GM21717 (cell line): ENCODE measurements around the gene TNS4.
"Not testable (repeated sequence)": the region's sequence is repeated elsewhere in the genome, so short reads cannot be mapped to it uniquely, and the experiment has no call there.

Experiments used
- ATAC-seq: cut with Tn5 transposase; IDR thresholded peaks from one replicate; pipeline ENCODE4 v1.9.1; 2021; ENCODE audit warnings: mild to moderate bottlenecking, moderate library complexity; ENCODE audit not compliant: unreplicated experiment

TNS4 gene, protein sequence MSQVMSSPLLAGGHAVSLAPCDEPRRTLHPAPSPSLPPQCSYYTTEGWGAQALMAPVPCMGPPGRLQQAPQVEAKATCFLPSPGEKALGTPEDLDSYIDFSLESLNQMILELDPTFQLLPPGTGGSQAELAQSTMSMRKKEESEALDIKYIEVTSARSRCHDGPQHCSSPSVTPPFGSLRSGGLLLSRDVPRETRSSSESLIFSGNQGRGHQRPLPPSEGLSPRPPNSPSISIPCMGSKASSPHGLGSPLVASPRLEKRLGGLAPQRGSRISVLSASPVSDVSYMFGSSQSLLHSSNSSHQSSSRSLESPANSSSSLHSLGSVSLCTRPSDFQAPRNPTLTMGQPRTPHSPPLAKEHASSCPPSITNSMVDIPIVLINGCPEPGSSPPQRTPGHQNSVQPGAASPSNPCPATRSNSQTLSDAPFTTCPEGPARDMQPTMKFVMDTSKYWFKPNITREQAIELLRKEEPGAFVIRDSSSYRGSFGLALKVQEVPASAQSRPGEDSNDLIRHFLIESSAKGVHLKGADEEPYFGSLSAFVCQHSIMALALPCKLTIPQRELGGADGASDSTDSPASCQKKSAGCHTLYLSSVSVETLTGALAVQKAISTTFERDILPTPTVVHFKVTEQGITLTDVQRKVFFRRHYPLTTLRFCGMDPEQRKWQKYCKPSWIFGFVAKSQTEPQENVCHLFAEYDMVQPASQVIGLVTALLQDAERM

DNA sequence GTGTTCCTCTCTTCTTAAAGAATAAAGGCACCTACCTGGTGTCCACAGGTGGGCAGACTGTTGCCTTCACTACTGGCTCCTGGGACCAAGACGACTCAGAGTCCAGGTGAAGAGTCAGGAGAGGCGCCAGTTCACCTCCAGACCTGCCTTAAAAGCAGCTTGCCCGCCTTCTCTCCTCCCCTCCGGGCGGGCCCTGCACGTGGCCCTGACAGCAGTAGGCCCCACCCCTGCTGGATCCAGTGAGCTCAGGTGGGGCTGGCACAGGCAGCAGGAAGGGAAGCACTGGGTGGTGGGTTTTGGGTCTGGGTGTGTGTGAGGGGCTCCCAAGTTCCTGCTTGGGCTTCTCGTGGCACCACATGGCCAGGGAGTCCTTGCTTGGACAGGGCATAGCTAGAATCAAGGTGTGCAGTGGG lies at the start of gene TNS4:
TSS of gene TNS4 (minus strand) at position 125 of the 413 bp plus-strand sequence. CDS start 5,198 bp downstream, outside the sequence.
- no peak for ATAC-seq

- no peak for ATAC-seq
Measured at GRCh38 chr17:40550608-40551007, 49.2 kb upstream of the TNS4 start.

DNA sequence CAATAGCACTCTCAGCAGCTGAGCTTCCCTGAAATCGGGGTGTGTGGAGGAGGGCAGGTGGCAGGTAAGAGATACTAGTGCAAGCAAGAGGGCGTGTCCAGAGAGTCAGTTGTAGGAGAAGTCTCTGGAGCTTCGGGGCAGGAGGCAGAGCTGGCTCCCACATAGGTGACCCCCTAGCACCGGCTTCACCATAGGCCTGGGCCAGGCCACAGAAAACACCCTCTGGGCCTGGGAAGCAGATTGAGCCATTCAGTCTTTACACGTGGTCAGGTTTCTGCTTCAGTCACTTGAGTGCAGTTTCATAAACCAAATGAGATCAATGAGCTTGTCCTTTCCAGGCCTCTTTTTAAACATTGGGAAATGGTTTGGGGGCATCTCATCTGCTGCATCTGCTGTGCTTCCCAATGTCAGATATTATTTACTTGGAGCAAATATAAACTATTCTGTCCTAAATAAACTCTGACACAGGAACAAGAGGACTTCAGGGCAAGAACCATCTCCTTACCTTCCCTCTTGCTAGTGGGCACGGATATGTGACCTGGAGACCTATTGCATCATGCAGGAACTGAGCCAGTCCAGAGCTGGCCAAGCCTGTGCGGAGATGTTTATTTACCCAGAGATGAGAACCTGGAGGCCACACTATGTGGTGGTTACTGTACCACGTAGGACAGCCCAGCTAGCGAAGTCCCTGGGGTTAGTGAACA lies 47.7 kb upstream of the TNS4 start:
- ATAC-seq = no peak

GRCh38 chr17:40548491-40548981 lies 47.1 kb upstream of the TNS4 start:
- ATAC-seq = no peak

GRCh38 chr17:40547785-40548478 lies 46.5 kb upstream of the TNS4 start:
- ATAC-seq = no peak

GRCh38 chr17:40547079-40547784 lies 45.8 kb upstream of the TNS4 start:
- ATAC-seq = no peak

DNA sequence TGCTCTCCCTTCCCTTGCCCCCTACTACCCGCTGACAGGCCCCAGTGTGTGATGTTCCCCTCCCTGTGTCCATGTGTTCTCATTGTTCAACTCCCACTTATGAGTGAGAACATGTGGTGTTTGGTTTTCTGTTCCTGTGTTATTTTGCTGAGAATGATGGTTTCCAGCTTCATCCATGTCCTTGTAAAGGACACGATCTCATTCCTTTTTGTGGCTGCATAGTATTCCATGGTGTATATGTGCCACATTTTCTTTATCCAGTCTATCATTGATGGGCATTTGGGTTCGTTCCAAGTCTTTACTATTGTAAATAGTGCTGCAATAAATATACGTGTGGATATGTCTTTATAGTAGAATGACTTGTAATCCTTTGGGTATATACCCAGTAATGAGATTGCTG lies 45.1 kb upstream of the TNS4 start:
- ATAC-seq = not testable (repeated sequence)

GRCh38 chr17:40545660-40546059 lies 44.2 kb upstream of the TNS4 start:
- no peak for ATAC-seq

GRCh38 chr17:40542558-40543411 lies 41.4 kb upstream of the TNS4 start:
- peak; percentile 60 for ATAC-seq

GRCh38 chr17:40541873-40542557 lies 40.6 kb upstream of the TNS4 start:
- no peak for ATAC-seq

GRCh38 chr17:40541060-40541872 lies 39.8 kb upstream of the TNS4 start:
- no peak for ATAC-seq

DNA sequence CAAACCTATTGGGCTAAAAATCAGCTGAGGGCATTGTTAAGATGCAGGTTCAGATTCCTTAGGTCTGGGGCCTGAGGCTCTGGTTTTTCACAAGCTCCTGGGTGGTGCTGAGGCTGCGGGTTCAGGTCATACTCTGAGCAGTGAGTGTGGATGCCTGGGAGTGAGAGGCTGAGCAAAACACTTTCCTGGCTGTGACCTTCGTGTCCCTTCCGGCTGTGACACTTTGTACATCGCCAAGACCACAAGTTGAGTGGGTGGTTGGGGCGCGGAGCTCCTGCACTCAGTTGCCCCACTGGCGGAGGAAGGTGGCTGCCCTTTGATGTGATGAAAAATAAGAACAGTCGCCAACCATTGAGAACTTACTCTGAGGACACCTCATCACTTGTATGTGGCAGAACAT lies 39.0 kb upstream of the TNS4 start:
- ATAC-seq = no peak

- ATAC-seq = no peak
Measured at GRCh38 chr17:40539711-40540411, 38.4 kb upstream of the TNS4 start.

DNA sequence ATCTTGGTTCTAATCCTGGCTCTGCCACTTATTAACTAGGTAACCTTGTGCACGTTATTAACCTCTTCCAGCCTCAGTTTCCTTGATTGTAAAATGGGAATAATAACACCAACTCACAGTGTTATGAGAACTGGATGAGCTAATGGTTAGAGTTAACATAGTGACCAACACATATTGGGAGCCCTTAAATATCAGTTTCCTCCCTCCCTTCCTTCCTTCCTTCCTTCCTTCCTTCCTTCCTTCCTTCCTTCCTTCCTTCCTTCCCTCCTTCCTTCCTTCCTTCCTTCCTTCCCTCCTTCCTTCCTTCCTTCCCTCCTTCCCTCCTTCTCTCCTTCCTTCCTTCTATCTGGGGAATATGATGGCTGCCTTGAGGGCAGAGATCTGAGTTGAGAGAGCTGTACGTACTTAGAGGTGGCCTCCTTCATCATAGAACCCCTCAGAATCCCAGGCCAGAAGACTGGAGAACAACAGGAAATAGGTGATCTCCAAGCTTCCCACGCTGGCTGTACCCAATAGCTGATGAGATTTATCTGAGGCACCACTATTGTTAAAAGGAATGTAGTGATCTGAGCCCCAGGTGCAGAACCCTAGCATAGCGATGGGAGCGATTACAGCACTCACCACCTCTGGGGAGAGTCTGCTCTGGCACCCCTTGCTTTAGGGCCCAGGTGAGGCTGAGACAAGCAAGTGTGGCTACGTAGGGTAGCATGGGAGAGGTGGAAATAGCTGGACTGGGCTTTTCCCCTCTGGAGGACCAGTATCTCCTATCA lies 37.7 kb upstream of the TNS4 start:
- ATAC-seq = no peak

GRCh38 chr17:40538019-40538935 lies 36.9 kb upstream of the TNS4 start:
- ATAC-seq = no peak
